Common myeloid progenitor, CD34-positive (primary cell): ENCODE results near the gene E2F6.

Experiments used
- CTCF ChIA-PET: fragments of 350-600 bp; sonication (Branson Sonifier 250); formaldehyde crosslinking; loops from one replicate; lab custom pipeline; 2021; ENCODE audit warnings: antibody characterized with exemption; lab: Charles Lee
- POLR2A ChIA-PET: fragments of 350-600 bp; sonication (Branson Sonifier 250); formaldehyde crosslinking; loops from one replicate; lab custom pipeline; 2021; ENCODE audit warnings: antibody characterized with exemption; lab: Charles Lee
- DNase-seq, 3 donors: peaks; one replicate each; pipeline versions ENCODE4 v3.0.0 to v3.0.0-alpha.2; 2013
- H3K27ac ChIP-seq, 2 experiments: 1 replicate in 1 of 2; 2 replicates in 1 of 2; pipeline ENCODE4 v1.7.0; 2013; ENCODE audit warnings: inconsistent platforms in 2 of 2, low read length in 2 of 2, mild to moderate bottlenecking in 2 of 2, low read depth in 1 of 2, moderate library complexity in 1 of 2; ENCODE audit not compliant: severe bottlenecking in 2 of 2, insufficient read depth in 1 of 2, poor library complexity in 1 of 2
- H3K27me3 ChIP-seq, 5 experiments: replicated peaks in 2 of 5; 1 replicate in 3 of 5; 2 replicates in 2 of 5; pipeline versions ENCODE4 v1.6.1 to v1.7.0; 2013; ENCODE audit warnings: low read length in 4 of 5, mild to moderate bottlenecking in 2 of 5, moderate library complexity in 2 of 5, inconsistent platforms in 1 of 5; ENCODE audit not compliant: insufficient read depth in 5 of 5, control insufficient read depth in 4 of 5
- H3K36me3 ChIP-seq, 4 experiments: 1 replicate in 2 of 4; 2 replicates in 2 of 4; pipeline versions ENCODE4 v1.6.1 to v1.7.0; 2013; ENCODE audit warnings: low read length in 3 of 4, control low read depth in 1 of 4, mild to moderate bottlenecking in 1 of 4; ENCODE audit not compliant: control insufficient read depth in 4 of 4, insufficient read depth in 4 of 4
- H3K4me1 ChIP-seq, 4 experiments: 1 replicate in 3 of 4; 2 replicates in 1 of 4; pipeline versions ENCODE4 v1.6.1 to v1.7.1; 2013; ENCODE audit warnings: low read length in 3 of 4, mild to moderate bottlenecking in 3 of 4, control low read depth in 1 of 4, inconsistent platforms in 1 of 4, moderate library complexity in 1 of 4; ENCODE audit not compliant: control insufficient read depth in 4 of 4, insufficient read depth in 4 of 4; ENCODE audit errors: control extremely low read depth in 1 of 4
- H3K4me3 ChIP-seq, 7 experiments: 1 replicate in 4 of 7; 2 replicates in 3 of 7; pipeline versions ENCODE4 v1.5.1 to v1.7.0; 2013; ENCODE audit warnings: mild to moderate bottlenecking in 7 of 7, low read length in 6 of 7, moderate library complexity in 6 of 7, inconsistent platforms in 2 of 7, low read depth in 2 of 7, control low read depth in 1 of 7; ENCODE audit not compliant: insufficient read depth in 4 of 7, control insufficient read depth in 1 of 7; ENCODE audit errors: extremely low read depth in 1 of 7
- H3K9me3 ChIP-seq, 5 experiments: 1 replicate in 4 of 5; 2 replicates in 1 of 5; pipeline versions ENCODE4 v1.6.1 to v1.7.1; 2013; ENCODE audit warnings: low read length in 4 of 5, mild to moderate bottlenecking in 2 of 5, inconsistent platforms in 1 of 5, low read depth in 1 of 5, moderate library complexity in 1 of 5; ENCODE audit not compliant: control insufficient read depth in 4 of 5, insufficient read depth in 2 of 5; ENCODE audit errors: control extremely low read depth in 1 of 5
- WGBS: methylation state at CpG from one replicate; pipeline ENCODE4 v1.1.5; 2013; ENCODE audit not compliant: insufficient coverage; 5-methylcytosine and 5-hydroxymethylcytosine counted together

E2F6 gene

GRCh38 chr2:11446733-11447248, 19.2 kb downstream of the E2F6 start:
- DNase-seq: peak; percentile 65 to 83 (median 78)
- ChIA-PET CTCF (interaction anchor here (0.6 to 1.6 kb wide), 13 partner anchors 12 to 611 kb away, joined by 3 to 12 read pairs (median 3); partner anchors contain the start of genes E2F6 and SLC66A3), POLR2A (no interaction called here)
- no peaks in the 10 kb centered on the region for H3K4me1 ChIP-seq
- H3K27ac ChIP-seq: no peak overlapping the region
- 77% methylated on average over 11 of the region's 14 CpGs for WGBS
- H3K27me3 ChIP-seq: no peaks in the 10 kb centered on the region
- peaks cover 0 to 8% (median 7%) of the 10 kb centered on the region in 5 experiments for H3K9me3 ChIP-seq
- H3K36me3 ChIP-seq: peaks cover 13 to 65% (median 45%) of the 10 kb centered on the region in 4 experiments
- no peak overlapping the region for H3K4me3 ChIP-seq

GRCh38 chr2:11444737-11445136, 21.2 kb downstream of the E2F6 start:
- Histone ChIP-seq H3K4me3 (no peak overlapping the region), H3K9me3 (peaks cover 0 to 10% (median 7%) of the 10 kb centered on the region in 5 experiments), H3K27ac (no peak overlapping the region), H3K36me3 (peaks cover 10 to 68% (median 52%) of the 10 kb centered on the region in 4 experiments), H3K27me3 (no peaks in the 10 kb centered on the region), H3K4me1 (no peaks in the 10 kb centered on the region)
- no peak for DNase-seq
- POLR2A ChIA-PET: interaction anchor here (0.5 kb wide), 1 partner anchor 19 kb away, joined by 4 read pairs; no protein-coding TSS in a partner anchor
- WGBS: 100% methylated on average over 3 of the region's 4 CpGs
- CTCF ChIA-PET: interaction anchor here (1.2 to 1.7 kb wide), 4 partner anchors 13 to 609 kb away, joined by 3 to 8 read pairs (median 5); a partner anchor contains a TSS

- H3K4me1 ChIP-seq: no peaks in the 10 kb centered on the region
- no peak for DNase-seq
- H3K4me3 ChIP-seq: no peak overlapping the region
- ChIA-PET POLR2A (no interaction called here), CTCF (interaction anchor here (1.7 to 2.1 kb wide), 2 partner anchors 204 to 306 kb away, joined by 5 to 11 read pairs; a partner anchor contains a TSS)
- WGBS: 100% methylated on average over 7 of the region's 9 CpGs
- H3K27ac ChIP-seq: no peak overlapping the region
- H3K9me3 ChIP-seq: peaks cover 0 to 10% (median 7%) of the 10 kb centered on the region in 5 experiments
- H3K36me3 ChIP-seq: peaks cover 0 to 28% (median 23%) of the 10 kb centered on the region in 4 experiments
- no peaks in the 10 kb centered on the region for H3K27me3 ChIP-seq
Measured at GRCh38 chr2:11438555-11439080, 27.3 kb downstream of the E2F6 start.

- no peak for DNase-seq
- Histone ChIP-seq H3K4me1 (no peaks in the 10 kb centered on the region), H3K9me3 (peaks cover 0 to 9% (median 7%) of the 10 kb centered on the region in 5 experiments), H3K36me3 (peaks cover 0 to 22% (median 19%) of the 10 kb centered on the region in 4 experiments), H3K27ac (no peak overlapping the region), H3K27me3 (no peaks in the 10 kb centered on the region), H3K4me3 (no peak overlapping the region)
- 96% methylated on average over 5 of the region's 5 CpGs for WGBS
- CTCF ChIA-PET: no interaction called here
- POLR2A ChIA-PET: no interaction called here
Measured at GRCh38 chr2:11437602-11438001, 28.4 kb downstream of the E2F6 start.

- Histone ChIP-seq H3K4me3 (no peak overlapping the region), H3K9me3 (no peaks in the 10 kb centered on the region), H3K27me3 (no peaks in the 10 kb centered on the region), H3K36me3 (peaks cover 0 to 6% (median 1%) of the 10 kb centered on the region in 4 experiments), H3K4me1 (no peaks in the 10 kb centered on the region), H3K27ac (no peak overlapping the region)
- DNase-seq: no peak
- POLR2A ChIA-PET: no interaction called here
- 94% methylated on average over 8 of the region's 8 CpGs for WGBS
- CTCF ChIA-PET: no interaction called here
Measured at GRCh38 chr2:11435036-11435435, 30.9 kb downstream of the E2F6 start.

GRCh38 chr2:11434443-11434842, 31.5 kb downstream of the E2F6 start:
- Histone ChIP-seq H3K4me1 (no peaks in the 10 kb centered on the region), H3K36me3 (peaks cover 0 to 4% (median 0%) of the 10 kb centered on the region in 4 experiments), H3K27ac (no peak overlapping the region), H3K9me3 (no peaks in the 10 kb centered on the region), H3K27me3 (no peaks in the 10 kb centered on the region), H3K4me3 (no peak overlapping the region)
- WGBS: 100% methylated on average over 5 of the region's 7 CpGs
- ChIA-PET CTCF (no interaction called here), POLR2A (no interaction called here)
- no peak for DNase-seq

- WGBS: 88% methylated on average over 1 of the region's 5 CpGs
- Histone ChIP-seq H3K4me1 (no peaks in the 10 kb centered on the region), H3K27me3 (no peaks in the 10 kb centered on the region), H3K4me3 (no peak overlapping the region), H3K27ac (no peak overlapping the region), H3K9me3 (no peaks in the 10 kb centered on the region), H3K36me3 (no peaks in the 10 kb centered on the region)
- ChIA-PET POLR2A (no interaction called here), CTCF (no interaction called here)
- DNase-seq: no peak
Measured at GRCh38 chr2:11433822-11434221, 32.1 kb downstream of the E2F6 start.
